ENCODE data around the gene CCT6A.
"Not testable (repeated sequence)": the region's sequence is repeated elsewhere in the genome, so short reads cannot be mapped to it uniquely, and the experiment has no call there.

The CCT6A gene, protein sequence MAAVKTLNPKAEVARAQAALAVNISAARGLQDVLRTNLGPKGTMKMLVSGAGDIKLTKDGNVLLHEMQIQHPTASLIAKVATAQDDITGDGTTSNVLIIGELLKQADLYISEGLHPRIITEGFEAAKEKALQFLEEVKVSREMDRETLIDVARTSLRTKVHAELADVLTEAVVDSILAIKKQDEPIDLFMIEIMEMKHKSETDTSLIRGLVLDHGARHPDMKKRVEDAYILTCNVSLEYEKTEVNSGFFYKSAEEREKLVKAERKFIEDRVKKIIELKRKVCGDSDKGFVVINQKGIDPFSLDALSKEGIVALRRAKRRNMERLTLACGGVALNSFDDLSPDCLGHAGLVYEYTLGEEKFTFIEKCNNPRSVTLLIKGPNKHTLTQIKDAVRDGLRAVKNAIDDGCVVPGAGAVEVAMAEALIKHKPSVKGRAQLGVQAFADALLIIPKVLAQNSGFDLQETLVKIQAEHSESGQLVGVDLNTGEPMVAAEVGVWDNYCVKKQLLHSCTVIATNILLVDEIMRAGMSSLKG

DNA sequence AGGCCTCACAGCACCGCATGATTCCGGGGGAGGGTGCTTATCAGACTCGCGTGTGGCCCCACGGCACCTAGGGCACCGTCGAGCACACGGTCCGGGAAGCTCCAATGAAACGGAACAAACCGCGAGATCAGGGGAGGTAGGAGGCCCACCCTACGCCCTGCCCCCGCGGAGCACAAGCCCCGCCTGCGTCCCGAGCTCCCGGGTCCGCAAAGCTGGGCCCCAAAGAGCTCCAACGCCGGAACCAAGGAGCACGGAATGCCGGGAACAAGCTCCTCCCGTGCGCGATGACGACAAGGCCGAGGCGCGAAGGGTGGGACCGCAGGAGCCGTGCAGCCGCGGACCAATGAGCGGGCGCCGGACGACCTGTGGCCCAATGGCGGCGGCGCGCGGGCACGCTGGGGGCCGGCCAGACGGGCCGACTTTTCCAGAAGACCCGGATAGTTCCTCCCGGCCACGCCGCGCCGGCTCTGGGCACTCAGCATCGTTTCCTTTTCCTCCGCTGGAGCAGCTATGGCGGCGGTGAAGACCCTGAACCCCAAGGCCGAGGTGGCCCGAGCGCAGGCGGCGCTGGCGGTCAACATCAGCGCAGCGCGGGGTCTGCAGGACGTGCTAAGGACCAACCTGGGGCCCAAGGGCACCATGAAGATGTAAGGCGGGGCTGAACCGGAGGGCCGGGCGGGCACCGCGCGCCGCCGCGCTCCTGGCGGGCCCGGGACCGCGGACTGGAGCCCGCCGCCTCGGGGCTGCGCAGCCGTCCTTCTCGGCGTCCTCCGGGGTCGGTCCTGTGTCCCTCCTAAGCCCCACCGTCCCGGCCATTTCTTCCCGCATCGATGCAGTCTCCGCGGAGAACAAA lies at the start of gene CCT6A, which contains the start of gene PSPH:
Gene CCT6A (plus strand): TSS at position 427 of the 853 bp plus-strand sequence. CDS start 84 bp downstream, at position 511.
Gene PSPH (minus strand): TSS at position 106 of the 853 bp plus-strand sequence. CDS start 30,232 bp downstream, outside the sequence.
- peaks cover 39% of the 10 kb centered on the region for H3K36me3 ChIP-seq (ENCODE audit: control insufficient read depth, insufficient read depth, low read length)

DNA sequence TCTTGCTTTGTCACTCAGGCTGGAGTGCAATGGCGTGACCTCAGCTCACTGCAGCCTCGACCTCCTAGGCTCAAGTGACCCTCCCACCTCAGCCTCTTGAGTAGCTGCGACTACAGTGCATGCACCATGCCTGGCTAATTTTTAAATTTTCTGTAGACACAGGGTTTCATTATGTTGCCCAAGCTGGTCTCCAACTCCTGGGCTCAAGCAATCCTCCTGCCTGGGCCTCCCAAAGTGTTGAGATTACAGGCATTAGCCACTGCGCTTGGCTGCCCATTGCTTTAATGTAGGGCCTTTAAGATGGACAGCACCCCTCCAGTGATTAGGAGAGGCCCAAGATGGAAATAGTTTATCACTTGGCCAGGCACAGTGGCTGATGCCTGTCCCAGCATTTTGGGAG lies 47.8 kb upstream of the CCT6A start:
- Histone ChIP-seq H3K4me1 (ENCODE audit: control insufficient read depth, insufficient read depth, low read length) (no peaks in the 10 kb centered on the region), H3K36me3 (ENCODE audit: control insufficient read depth, insufficient read depth, low read length) (peaks cover 5% of the 10 kb centered on the region; the same call in 1 of the 2 replicates)

More for the DNA sequence above, at the start of gene CCT6A, which contains the start of gene PSPH:
- peak within 1 kb of the TSS; percentile 95 for H3K27ac ChIP-seq (ENCODE audit: low read depth, low read length)
- H3K9ac ChIP-seq (ENCODE audit: low read depth, low read length): peak within 1 kb of the TSS; percentile 99
- no peaks in the 10 kb centered on the region for H3K9me3 ChIP-seq (ENCODE audit: control insufficient read depth, insufficient read depth, low read length)
- peaks cover 10% of the 10 kb centered on the region; the same call in 1 of the 2 replicates for H3K4me1 ChIP-seq (ENCODE audit: control insufficient read depth, insufficient read depth, low read length)
- H3K4me3 ChIP-seq (ENCODE audit: low read depth, low read length): peak within 1 kb of the TSS; percentile 90
- H3K27me3 ChIP-seq (ENCODE audit: control insufficient read depth, insufficient read depth, low read length): no peaks in the 10 kb centered on the region

DNA sequence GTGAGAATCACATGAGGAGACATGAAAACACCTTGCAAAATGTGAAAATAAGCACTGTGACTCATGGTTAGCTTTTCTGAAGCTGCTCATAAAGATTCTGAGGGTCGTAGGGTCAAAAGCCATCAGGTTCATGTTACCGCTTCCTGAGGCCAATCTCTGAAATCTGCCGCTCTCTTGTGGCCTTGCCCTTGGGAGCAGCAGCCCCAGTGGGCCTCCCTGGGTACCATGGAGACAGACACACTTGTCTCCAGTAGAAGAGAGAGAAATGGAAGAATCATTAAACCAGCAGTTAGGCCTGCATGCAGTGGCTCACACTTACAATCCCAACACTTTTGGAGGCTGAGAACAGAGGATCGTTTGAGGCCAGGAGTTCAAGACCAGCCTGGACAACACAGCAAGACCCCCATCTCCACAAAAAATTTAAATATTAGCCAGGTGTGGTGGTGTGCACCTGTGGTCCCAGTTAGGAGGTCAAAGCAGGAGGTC lies 44.4 kb upstream of the CCT6A start:
- H3K4me1 ChIP-seq (ENCODE audit: control insufficient read depth, insufficient read depth, low read length): no peaks in the 10 kb centered on the region
- no peaks in the 10 kb centered on the region for H3K27me3 ChIP-seq (ENCODE audit: control insufficient read depth, insufficient read depth, low read length)
- no peak overlapping the region for H3K4me3 ChIP-seq (ENCODE audit: low read depth, low read length)
- peaks cover 16% of the 10 kb centered on the region; the same call in 1 of the 2 replicates for H3K36me3 ChIP-seq (ENCODE audit: control insufficient read depth, insufficient read depth, low read length)
- H3K27ac ChIP-seq (ENCODE audit: low read depth, low read length): no peak overlapping the region
- H3K9ac ChIP-seq (ENCODE audit: low read depth, low read length): no peak overlapping the region
- H3K9me3 ChIP-seq (ENCODE audit: control insufficient read depth, insufficient read depth, low read length): no peaks in the 10 kb centered on the region

More for the DNA sequence above, 47.8 kb upstream of the CCT6A start:
- no peak overlapping the region for H3K9ac ChIP-seq (ENCODE audit: low read depth, low read length)
- no peaks in the 10 kb centered on the region for H3K27me3 ChIP-seq (ENCODE audit: control insufficient read depth, insufficient read depth, low read length)
- H3K4me3 ChIP-seq (ENCODE audit: low read depth, low read length): no peak overlapping the region
- H3K27ac ChIP-seq (ENCODE audit: low read depth, low read length): no peak overlapping the region
- no peaks in the 10 kb centered on the region for H3K9me3 ChIP-seq (ENCODE audit: control insufficient read depth, insufficient read depth, low read length)

DNA sequence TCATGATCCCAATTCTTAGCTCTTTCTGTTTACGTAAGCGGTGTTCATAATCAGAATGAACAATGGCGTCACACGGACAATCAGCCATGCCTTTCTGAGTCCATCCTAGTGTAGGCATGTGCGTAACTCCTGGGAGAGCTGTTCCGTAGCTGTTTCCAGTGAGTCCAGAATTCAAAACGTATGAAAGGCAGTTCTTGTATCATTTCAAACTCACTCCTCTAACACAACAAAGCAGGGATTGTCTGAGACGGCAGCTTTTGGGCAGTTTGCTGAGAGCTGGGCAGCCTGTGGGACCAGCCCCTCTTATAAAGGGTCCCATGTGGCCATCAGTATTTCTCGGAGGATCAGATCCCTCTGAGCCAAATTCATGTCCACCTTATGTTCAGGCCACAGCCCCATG lies 43.7 kb upstream of the CCT6A start:
- H3K4me3 ChIP-seq (ENCODE audit: low read depth, low read length): no peak overlapping the region
- H3K4me1 ChIP-seq (ENCODE audit: control insufficient read depth, insufficient read depth, low read length): no peaks in the 10 kb centered on the region
- H3K27me3 ChIP-seq (ENCODE audit: control insufficient read depth, insufficient read depth, low read length): no peaks in the 10 kb centered on the region
- no peak overlapping the region for H3K27ac ChIP-seq (ENCODE audit: low read depth, low read length)
- H3K9me3 ChIP-seq (ENCODE audit: control insufficient read depth, insufficient read depth, low read length): no peaks in the 10 kb centered on the region
- H3K9ac ChIP-seq (ENCODE audit: low read depth, low read length): no peak overlapping the region
- peaks cover 21% of the 10 kb centered on the region; the same call in 1 of the 2 replicates for H3K36me3 ChIP-seq (ENCODE audit: control insufficient read depth, insufficient read depth, low read length)

DNA sequence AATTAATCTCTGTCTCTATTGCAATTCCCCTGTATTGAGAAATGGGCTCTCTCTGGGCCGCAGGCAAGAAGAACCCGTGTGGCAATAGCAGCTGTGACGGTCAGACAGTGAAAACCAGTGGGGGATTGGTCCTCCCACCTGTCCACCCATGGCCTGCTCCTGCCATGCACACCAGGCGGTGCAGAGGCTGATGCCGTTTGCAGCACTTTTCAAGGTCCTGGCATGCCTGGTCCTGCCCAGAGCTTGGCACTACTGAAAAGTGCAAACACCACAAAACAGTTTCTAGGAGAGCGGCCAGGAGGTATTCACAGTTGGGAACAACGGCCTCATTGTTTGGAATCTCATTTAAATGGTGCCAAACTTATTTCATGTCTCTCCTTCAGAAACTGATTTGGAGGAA lies 41.9 kb upstream of the CCT6A start:
- Histone ChIP-seq H3K36me3 (ENCODE audit: control insufficient read depth, insufficient read depth, low read length) (peaks cover 39% of the 10 kb centered on the region), H3K9me3 (ENCODE audit: control insufficient read depth, insufficient read depth, low read length) (no peaks in the 10 kb centered on the region), H3K27ac (ENCODE audit: low read depth, low read length) (no peak overlapping the region), H3K4me1 (ENCODE audit: control insufficient read depth, insufficient read depth, low read length) (no peaks in the 10 kb centered on the region), H3K4me3 (ENCODE audit: low read depth, low read length) (no peak overlapping the region), H3K9ac (ENCODE audit: low read depth, low read length) (no peak overlapping the region), H3K27me3 (ENCODE audit: control insufficient read depth, insufficient read depth, low read length) (no peaks in the 10 kb centered on the region)

DNA sequence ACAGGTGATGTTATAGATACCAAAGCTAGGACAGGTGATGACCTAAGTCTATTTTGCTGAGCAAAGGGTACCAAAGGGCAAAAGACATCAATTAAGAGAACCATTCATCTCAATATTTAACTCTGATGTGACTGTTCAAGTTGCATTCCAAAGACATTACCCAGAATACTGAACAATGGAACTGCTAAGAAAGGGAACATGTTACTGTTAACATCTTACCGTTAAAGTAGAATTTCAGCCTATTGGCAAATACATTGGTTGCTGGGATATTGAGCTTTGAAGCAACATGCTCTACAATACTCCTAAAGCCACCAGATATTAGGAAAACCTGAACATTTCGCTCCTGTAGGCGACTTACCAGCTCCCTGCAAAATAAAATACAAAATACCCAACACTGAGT lies 34.5 kb upstream of the CCT6A start:
- not testable (repeated sequence) for H3K4me3 ChIP-seq (ENCODE audit: low read depth, low read length); H3K4me1 ChIP-seq (ENCODE audit: control insufficient read depth, insufficient read depth, low read length); H3K9me3 ChIP-seq (ENCODE audit: control insufficient read depth, insufficient read depth, low read length); H3K27me3 ChIP-seq (ENCODE audit: control insufficient read depth, insufficient read depth, low read length); H3K27ac ChIP-seq (ENCODE audit: low read depth, low read length); H3K9ac ChIP-seq (ENCODE audit: low read depth, low read length)
- H3K36me3 ChIP-seq (ENCODE audit: control insufficient read depth, insufficient read depth, low read length): peaks cover 83% of the 10 kb centered on the region

DNA sequence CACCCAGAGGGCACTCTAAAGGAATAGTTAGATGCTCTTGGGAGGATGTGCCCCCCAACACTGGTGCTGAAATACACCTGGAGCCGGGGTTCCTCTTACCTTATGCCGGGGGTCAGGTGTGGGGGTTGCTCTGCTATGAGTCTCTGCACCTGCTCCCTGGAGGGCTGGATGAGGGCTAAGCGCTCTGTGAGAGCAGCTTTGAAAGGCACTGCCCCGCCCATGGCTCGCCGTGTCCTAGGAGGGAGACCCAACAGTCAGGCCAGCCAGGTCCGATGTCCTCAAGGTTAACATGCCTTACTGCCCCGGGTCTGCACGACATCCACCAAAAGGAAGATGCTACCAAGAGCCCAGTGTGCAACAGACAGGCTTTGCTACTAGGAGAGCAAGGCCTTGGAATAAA lies 32.1 kb upstream of the CCT6A start:
- Histone ChIP-seq H3K36me3 (ENCODE audit: control insufficient read depth, insufficient read depth, low read length) (peaks cover 78% of the 10 kb centered on the region), H3K4me3 (ENCODE audit: low read depth, low read length) (no peak overlapping the region), H3K27ac (ENCODE audit: low read depth, low read length) (no peak overlapping the region), H3K4me1 (ENCODE audit: control insufficient read depth, insufficient read depth, low read length) (no peaks in the 10 kb centered on the region), H3K27me3 (ENCODE audit: control insufficient read depth, insufficient read depth, low read length) (no peaks in the 10 kb centered on the region), H3K9ac (ENCODE audit: low read depth, low read length) (no peak overlapping the region), H3K9me3 (ENCODE audit: control insufficient read depth, insufficient read depth, low read length) (no peaks in the 10 kb centered on the region)

DNA sequence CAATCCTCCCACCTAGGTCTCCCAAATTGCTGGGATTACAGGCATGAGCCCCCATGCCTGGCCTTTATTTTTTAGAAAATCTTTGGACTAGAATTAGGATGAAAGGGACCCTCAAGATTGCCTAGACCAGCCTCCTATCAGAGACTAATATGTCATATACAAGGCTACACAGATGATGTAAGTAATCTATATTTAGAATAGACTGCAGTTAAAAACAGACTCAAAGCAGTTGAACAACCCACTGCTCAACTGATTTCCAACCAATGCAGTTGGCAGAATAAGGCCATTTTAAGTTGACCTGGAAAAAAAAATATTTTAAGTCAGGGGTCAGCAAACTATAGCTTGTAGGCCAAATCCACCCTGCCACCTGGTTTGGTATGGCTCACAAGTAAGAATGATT lies 28.1 kb upstream of the CCT6A start:
- Histone ChIP-seq H3K36me3 (ENCODE audit: control insufficient read depth, insufficient read depth, low read length) (peaks cover 76% of the 10 kb centered on the region), H3K4me1 (ENCODE audit: control insufficient read depth, insufficient read depth, low read length) (no peaks in the 10 kb centered on the region), H3K27ac (ENCODE audit: low read depth, low read length) (no peak overlapping the region), H3K9me3 (ENCODE audit: control insufficient read depth, insufficient read depth, low read length) (no peaks in the 10 kb centered on the region), H3K27me3 (ENCODE audit: control insufficient read depth, insufficient read depth, low read length) (no peaks in the 10 kb centered on the region), H3K4me3 (ENCODE audit: low read depth, low read length) (no peak overlapping the region), H3K9ac (ENCODE audit: low read depth, low read length) (no peak overlapping the region)

DNA sequence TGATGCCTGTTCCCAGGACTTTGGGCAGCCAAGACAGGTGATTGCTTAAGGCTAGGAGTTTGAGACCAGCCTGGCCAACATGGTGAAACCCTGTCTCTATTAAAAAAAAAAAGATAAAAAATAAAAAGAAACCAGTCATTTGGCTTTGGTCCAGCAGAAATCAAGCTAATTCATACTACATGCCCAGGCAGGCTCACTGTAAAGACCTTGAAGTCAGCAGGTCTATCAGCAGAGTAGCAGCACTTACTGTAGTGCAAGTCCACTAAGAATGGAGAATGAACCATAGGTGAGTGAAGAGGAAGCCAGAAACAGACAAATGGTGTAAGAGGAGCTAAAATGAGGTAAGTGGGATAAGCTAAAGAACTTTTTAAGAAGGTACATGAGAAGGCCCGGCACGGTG lies 25.0 kb upstream of the CCT6A start:
- no peak overlapping the region for H3K9ac ChIP-seq (ENCODE audit: low read depth, low read length)
- no peak overlapping the region for H3K27ac ChIP-seq (ENCODE audit: low read depth, low read length)
- no peak overlapping the region for H3K4me3 ChIP-seq (ENCODE audit: low read depth, low read length)
- H3K36me3 ChIP-seq (ENCODE audit: control insufficient read depth, insufficient read depth, low read length): peaks cover 73% of the 10 kb centered on the region
- H3K4me1 ChIP-seq (ENCODE audit: control insufficient read depth, insufficient read depth, low read length): no peaks in the 10 kb centered on the region
- no peaks in the 10 kb centered on the region for H3K27me3 ChIP-seq (ENCODE audit: control insufficient read depth, insufficient read depth, low read length)
- no peaks in the 10 kb centered on the region for H3K9me3 ChIP-seq (ENCODE audit: control insufficient read depth, insufficient read depth, low read length)

DNA sequence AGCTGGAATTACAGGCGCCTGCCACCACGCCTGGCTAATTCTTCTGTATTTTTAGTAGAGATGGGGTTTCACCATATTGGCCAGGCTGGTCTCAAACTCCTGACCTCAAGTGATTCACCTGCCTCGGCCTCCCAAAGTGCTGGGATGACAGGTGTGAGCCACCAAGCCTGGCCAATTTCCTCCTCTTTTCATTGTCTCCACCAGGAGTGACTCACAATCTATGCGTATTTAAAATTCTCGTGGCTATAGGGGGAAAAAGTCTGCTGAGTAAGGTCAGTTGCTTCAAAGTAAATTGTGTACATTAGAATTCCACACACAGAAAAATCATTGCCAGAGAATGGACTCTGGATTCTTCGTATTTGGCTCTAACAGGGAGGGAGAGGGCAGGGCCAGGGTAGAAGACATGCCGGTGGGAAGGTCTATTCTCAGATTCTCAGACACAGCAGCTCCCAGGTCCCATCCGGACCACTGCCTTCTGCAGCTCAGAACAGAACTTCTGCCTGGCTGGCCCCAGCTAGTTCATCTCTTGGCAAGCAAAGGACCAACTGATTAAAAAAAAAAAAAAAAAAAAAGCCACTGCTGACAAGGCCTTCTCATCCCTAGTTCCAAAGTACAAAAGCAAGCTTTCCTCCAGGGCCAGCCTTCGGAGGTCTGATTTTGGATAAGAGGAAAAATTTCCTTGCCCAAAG lies 22.5 kb upstream of the CCT6A start:
- no peak overlapping the region for H3K9ac ChIP-seq (ENCODE audit: low read depth, low read length)
- H3K27me3 ChIP-seq (ENCODE audit: control insufficient read depth, insufficient read depth, low read length): no peaks in the 10 kb centered on the region
- H3K36me3 ChIP-seq (ENCODE audit: control insufficient read depth, insufficient read depth, low read length): peaks cover 65% of the 10 kb centered on the region
- H3K9me3 ChIP-seq (ENCODE audit: control insufficient read depth, insufficient read depth, low read length): no peaks in the 10 kb centered on the region
- H3K27ac ChIP-seq (ENCODE audit: low read depth, low read length): no peak overlapping the region
- no peak overlapping the region for H3K4me3 ChIP-seq (ENCODE audit: low read depth, low read length)
- no peaks in the 10 kb centered on the region for H3K4me1 ChIP-seq (ENCODE audit: control insufficient read depth, insufficient read depth, low read length)
